Stimulated activated CD4-positive, alpha-beta T cell treated with anti-CD3 and anti-CD28 coated beads, Interleukin-2, amount 100 ng/mL, for 24 hours (primary cell): ENCODE data around the gene CXCL10.
"Not testable (repeated sequence)": the region's sequence is repeated elsewhere in the genome, so short reads cannot be mapped to it uniquely, and the experiment has no call there.

Experiments
- DNase-seq, 2 donors: peaks; one replicate each; pipeline ENCODE4 v3.0.0-alpha.2; 2020

Gene CXCL10

DNA sequence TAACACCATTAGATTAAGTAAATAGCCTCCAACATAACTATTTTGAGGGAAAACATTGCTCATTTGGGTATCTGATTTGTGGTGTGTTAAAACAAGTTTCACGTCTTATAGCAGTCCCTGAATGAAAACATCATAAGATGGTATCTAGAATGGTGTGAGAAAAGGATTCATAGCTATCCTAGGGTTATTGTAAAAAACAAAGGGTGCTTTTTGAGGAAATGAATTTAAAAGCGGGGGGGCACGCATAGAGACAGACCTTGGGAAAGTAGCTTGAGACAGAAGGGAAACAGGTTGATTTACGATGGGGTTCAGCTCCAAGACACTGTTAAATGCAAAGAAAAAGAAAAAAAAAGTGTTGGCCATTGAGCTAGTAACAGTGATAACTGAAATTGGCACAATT lies 768 bp upstream of the CXCL10 start:
- DNase-seq: no peak

DNA sequence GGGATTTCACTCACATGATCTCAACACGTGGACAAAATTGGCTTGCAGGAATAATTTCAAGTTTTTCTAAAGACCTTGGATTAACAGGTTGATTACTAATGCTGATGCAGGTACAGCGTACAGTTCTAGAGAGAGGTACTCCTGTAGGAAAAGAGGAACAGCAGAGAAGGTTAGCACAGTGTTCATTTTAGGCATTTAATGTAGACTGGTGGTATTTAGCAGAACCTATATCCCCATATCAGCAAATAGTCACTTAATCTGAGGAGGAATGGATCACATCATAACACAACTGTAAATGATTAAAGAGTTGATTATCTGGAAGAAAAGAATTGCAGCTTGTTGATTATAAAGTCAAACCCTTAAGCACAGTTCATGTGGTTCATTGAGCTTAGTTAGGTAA lies 620 bp downstream of the CXCL10 start:
- no peak for DNase-seq

DNA sequence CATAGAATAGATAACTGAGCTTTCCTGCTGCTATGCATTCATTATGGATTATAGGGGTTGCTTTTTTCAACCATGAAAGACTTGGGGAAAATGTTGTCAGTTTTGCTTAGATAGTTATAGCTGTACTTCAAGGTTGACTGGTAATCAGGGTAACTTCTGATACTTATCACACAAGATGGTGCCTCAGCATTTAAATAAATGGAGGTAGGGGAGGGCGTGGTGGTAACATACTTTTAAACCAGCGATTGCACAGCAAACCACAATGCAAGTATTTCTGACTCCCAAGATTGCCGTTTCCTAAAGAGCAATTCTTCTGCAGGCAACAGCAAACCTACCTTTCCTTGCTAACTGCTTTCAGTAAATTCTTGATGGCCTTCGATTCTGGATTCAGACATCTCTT lies 1.3 kb downstream of the CXCL10 start:
- no peak for DNase-seq

DNA sequence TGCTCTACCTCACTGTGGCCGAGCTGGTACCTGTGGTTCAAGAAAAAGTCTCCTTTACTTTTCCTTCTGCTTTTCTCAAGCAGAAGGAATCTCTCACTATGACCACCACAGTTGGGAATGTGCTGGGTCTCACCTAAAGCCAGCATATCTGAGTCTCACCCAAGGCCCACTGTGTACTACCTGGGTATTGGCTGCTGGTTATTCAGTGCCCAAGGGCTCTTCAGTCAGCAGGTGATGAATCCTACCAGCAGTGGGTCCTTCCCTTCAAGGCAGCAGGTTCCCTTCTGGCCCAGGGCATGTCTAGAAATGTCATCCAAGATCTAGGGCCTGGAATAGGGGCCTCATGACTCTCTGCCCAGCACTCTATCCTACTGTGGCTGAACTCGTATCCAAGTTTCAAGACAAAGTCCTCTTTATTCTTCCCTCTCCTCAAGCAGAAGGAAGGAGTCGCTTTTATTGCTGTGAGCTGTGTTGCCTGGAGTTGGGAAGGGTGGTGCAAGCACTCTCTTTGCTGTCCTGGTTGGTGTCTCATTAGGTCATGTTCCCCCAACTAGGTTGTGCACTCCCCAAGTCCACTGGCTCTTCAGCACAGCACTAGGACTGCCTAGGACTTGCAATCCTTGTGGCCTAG lies 6.1 kb downstream of the CXCL10 start:
- DNase-seq: no peak

DNA sequence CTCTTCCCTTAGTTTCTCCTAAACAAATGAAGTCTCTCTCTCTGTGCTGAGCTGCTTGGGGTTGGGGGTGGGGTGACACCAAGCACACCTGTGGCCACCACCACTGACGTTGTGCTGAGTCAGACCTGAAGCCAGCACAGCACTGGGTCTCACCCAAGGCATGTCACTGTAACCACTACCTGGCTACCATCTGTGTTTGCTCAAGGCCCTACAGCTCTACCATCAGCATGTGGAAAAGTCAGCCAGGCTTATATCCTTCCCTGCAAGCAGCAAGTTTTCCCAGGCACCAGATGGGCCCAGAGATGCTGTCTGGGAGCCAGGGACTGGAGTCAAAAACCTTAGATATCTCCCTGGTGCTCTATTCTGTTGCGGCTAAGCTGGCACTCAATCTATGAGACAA lies 6.9 kb downstream of the CXCL10 start:
- peak in 1 of 2 donors; percentile 29 for DNase-seq

DNA sequence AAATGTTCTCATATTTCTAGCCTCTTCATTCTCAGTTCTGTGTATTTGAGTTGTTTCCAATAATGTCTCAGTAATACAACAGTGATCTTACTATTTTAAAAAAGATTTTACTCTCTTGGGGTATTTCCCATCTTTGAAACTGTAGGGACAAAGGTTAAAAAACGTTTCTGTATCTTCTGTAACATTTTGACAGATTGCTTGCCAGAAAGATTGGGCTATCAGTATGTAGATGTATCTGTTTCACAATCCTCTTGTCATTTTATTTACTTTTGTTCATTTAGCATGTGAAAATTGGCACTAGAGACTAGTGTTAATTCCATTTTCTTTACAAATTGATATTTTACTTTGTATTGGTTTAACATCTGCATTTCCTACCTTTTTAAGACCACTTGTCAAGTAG lies 9.8 kb downstream of the CXCL10 start:
- no peak for DNase-seq

DNA sequence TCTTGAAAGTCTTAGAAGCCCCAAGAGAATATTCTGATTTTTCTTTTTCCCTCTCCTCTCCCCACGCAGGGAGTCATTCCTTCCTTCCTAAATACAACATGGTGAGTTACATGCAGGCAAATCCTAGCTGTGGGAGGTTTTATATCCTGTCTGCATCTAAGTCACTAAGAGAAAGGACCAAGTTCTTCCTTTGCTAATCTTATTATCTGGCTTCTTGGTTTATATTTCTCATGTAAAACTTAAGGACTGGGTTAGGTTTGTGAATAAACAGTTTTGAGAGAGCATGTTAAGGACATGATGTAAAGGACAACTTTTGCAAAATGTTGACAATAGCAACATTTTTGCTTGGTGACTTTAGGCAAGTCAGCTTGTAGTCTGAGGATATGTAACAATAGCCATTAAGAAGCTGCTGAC lies 10.9 kb downstream of the CXCL10 start:
- DNase-seq: no peak

DNA sequence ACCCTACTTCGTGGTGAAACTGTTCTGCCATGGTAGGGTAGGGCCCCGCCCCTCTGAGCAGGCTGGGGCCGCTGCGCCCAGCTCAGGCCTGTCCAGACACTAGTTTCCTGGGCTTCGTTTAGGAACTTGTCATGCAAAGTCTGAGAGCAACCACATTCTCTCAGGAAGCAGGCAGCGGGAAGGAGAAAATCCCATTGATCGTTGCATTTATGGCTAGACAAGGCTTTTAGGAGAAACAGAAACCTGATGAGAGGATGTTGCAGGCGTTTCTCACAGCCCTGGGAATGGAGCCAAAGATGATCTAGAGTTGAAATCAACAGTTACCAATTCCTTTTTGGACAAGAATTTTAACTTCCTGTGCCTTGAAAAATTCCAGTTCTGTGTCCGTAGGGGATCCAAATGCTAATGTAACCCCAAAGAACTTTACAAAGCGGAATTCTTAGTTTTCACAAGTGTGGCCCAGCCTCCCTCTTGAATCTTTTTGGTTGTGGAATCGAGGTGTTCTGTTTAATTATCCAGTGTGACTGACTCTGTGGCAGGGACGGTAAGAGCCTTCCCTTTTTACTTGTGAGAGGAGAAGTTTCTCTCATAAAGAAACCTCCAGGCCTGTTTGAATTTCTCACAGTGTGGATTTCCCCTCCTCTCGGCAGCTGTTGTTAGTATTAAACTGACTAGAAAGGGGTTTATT lies 11.5 kb downstream of the CXCL10 start:
- DNase-seq: no peak

DNA sequence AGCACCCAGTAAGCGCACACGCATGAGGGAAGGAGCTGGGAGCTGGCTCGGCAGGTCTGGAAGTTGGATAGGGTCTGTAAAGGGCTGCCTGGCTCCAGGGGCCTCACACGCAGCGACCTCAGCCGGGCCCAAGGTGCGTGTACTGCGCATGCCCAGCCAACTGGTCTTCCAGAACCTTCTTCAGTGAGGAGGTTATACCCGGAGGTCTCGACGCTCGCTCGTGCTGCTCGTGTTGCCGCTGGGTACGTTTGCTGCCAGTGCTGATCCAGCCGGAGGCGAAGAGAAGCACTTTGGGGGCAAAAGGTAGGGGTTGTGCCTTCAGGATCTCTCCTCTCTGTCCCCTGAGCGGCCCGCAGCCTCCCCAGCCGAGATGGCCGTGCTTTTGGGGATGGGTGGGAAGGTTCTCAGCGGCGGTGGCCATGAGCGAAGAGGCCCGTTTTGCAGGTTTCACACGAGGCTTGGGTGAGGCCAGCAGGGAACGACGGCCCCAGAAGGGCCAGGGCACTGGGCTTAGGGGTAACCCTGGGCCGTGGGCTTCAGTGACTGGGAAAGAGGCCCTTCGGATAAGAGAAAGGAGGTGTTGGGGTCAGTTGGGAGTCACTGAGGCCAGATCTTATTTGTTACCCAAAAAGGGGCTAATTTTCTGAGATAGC lies 12.2 kb downstream of the CXCL10 start:
- no peak for DNase-seq

DNA sequence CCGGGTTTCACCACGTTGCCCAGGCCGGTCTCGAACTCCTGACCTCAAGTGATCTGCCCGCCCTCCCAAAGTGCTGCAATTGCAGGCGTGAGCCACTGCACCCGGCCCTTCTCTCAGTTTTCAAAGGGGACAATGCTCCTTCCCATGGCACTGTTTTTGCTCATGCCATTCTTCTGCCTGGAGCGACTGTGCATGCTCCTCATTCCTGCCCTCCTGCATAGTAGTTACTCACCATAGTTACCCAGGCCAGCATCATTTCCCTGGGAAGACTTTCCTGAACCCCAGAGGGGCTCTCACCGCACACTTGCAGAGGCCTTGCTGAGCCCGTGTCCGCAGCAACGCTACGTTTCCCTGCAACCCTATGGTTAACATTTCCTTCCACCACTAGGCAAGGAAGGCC lies 12.7 kb downstream of the CXCL10 start:
- no peak for DNase-seq

DNA sequence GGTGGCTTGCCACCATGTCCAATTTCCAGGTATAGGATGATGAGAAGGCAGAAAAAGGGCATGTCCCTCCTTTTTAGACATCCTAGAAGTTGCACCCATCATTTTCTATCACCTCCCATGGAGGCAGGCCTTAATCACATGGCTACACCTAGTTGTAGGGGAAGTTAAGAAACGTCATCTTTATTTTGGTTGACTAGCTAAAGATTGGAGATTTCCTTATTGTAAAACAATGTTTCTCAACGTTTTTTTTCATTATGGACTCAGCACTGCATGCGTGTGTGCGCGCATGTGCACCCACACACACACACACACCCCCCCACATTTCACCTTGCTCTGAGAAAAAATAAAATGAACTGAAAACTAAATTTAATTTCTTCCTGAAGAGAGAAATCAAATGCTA lies 14.0 kb downstream of the CXCL10 start:
- no peak for DNase-seq

DNA sequence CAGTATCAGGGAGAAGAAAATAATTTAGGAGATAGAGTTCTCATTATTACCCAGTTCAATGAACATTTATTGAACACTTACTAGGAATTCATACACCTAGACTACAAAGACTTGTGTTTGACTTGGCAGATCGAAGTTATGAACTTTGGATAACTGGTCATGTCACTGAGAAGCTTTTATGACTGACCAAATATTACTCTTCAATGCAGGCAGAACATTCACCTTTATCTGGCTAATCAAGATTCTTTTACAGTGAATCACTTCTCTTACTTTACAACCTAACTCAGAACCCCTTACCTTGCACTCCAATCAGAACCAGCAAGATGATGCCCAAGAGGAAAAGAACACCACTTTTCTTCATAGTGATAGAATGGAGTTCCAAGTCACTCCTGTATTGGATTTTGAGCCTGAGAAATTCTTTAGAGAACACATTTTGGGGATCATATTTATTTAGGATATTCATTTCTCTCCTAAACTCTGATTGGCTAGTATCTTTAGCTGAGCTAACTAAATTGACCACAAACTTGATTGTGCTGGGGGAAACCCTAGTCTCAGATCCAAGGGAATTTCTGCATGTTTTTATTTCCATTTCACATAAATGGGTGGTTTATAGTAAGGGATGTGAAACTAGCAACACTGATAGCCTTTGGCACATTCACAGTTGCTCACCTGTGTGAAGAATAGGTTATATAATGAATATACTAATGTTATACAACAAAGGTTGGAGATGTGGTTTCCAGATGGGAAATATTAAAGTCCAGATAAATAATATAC lies 16.0 kb downstream of the CXCL10 start, which contains the start of gene CXCL9:
Gene CXCL9, minus strand, starts transcription at position 421 of the 774 bp plus-strand sequence. Its CDS starts 60 bp downstream, at position 361.
- no peak for DNase-seq

DNA sequence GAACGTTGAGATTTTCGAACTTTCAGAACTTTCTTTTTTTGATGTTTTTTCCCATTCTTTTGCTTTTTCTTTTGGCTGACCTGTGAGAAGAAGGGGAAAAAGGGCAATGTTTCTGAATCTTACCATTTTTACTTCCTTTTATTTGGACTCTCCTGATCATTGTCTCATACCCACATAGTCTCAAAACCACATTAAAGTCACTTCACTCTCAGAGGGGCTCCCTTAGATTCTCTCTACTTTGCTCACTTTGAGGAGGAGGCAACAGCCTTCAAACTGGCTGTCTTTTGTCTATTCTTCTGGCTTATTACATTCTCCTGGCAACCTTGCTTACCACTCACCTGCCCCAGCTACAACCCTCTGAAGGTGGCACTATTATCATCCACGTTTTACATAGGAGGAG lies 19.7 kb downstream of the CXCL10 start:
- DNase-seq: no peak

DNA sequence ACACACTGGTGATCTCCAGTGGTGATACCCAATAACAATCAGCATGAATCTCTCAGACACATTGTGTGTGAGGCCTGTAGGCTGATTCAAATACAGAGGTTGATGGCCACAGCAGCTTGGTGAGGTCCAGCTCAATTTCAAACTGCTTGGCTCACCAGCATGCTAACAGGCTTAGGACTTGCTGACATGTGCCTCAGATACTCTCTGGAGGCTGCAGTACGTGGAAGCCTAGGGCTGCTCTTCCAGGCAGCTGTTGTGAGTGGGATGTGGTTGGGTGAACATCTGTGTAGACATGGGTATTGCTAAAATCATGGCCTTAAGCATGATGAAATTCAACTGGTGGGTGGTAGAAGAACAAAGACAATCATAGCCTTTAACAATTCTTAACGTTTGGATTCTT lies 20.3 kb downstream of the CXCL10 start:
- DNase-seq: no peak

DNA sequence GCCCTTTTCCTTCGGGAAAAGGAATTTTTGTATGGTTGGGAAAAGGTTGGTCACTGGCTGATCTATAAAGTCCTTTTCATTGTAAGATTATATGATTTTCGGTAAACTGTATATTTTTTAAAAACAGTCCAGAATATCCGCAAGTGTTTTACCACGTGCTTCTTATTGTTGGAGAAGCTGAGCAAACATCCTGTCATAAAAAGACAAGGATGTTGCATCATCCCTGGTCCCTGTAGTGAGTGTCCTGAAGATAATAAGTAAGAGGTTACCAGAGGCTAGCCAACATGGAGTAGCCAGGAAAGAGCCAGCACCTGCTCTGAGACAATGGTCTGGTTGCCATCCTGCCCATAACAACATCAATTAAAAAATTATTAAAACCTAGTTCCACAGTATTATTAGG lies 21.1 kb downstream of the CXCL10 start:
- no peak for DNase-seq

DNA sequence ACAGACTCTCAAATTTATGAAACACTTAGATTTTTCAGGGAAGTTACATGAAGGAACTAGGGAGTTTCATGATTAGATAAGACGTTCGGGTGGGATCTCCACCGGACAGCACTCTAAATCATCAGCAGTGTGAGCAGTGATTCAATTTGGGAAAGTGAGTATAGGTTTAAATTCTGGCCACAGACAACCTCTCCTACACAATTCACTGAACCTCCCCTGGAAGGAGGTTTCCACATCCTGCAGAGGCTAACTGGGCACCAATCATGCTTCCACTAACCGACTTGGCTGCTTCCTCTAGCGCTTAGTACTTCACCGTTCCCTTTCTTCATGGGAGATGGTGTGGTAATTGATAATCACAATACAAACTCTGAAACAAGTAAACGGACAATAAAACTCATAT lies 21.6 kb downstream of the CXCL10 start:
- no peak for DNase-seq

DNA sequence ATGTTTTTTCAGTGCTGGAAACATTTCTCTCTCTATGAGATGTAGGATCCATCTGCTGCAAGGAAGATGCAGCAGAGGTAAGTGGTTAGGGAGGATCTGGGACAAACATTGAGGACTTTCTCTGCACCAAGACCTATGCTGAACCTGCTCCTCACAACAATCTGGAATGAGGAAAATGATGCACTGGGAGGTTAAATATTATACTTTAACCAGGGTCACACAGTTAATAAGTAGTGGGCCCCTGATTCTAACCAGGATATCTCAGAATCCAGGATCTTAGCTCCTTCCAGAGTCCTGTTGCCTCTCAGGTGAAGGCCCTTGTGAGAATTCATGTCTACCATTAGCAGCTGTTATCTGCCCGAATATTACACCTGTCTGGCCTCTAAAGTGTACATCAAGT lies 23.0 kb downstream of the CXCL10 start:
- DNase-seq: no peak

DNA sequence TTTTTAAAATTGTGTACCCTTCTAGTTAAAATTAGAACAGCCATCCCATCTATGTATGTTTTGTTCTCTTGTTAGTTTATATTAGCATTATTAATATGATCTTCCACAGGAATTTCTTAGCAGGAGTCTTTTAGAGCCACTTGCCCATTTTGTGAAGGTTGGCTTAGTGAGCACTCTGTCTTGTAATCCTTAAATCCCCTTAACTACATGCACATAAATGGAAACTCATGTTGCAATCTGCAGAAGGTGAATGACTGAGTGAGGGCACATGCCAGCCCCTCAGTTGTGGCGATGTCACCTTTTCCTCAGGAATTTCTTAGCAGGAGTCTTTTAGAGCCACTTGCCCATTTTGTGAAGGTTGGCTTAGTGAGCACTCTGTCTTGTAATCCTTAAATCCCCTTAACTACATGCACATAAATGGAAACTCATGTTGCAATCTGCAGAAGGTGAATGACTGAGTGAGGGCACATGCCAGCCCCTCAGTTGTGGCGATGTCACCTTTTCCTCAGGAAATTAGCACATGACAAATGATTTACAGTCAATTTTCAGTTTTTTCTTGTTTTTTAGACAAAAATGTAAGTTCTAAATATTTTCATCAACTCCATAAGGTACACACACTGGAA lies 24.7 kb downstream of the CXCL10 start:
- DNase-seq: not testable (repeated sequence)

DNA sequence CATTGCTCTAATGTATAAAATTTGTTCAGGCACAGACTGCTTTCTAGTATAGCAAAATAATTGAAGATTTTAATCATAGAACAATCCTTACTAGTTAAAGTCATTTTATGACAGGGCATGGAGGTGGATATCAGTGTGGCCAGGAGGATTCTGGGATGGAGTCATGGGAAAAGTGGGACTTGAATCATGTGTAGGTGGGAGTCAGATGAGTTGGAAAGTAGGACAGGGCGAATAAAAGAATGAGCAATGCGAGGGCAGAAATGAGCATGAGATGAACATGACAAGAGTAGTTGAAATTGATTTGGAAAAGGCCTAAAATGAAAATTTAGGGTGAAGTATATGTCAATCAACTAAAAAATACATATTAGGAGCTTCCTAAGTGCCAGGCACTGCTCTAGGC lies 25.4 kb downstream of the CXCL10 start:
- no peak for DNase-seq

DNA sequence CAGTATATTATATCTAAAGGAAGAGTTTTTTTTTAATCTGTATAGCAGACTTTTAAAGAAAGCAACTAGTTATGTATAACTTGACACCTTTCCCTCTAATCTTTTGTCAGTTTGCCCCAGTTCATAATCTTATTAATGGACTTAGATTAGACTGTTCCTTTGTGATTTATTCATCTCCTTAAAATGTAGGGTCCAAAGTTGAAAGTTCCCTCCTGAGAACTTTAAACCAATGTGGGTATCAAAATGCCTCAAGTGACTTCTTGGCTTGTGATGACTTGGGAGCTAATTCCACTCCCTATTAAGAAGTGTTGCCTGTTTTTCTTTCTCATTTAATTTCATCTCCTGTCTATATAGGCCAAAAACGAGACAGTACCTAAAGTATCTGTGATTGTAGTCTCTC lies 26.2 kb downstream of the CXCL10 start:
- DNase-seq: no peak

DNA sequence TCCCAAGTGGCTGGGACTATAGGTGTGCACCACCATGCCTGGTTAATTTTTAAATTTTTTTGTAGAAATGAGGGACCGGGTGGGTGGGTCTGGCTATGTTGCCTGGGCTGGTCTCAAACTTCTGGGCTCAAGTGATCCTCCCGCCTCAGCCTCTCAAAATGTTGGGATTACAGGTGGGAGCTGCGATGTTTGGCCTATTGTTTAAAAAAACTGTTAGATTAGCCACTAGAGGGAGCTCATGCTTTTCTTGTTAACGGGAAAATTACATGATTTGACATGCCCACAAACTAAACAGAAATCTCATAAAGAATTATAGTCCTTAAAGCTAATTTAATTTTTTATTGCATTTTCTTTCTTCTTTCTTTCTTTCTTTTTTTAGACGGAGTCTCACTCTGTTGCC lies 27.6 kb downstream of the CXCL10 start:
- DNase-seq: peak in 1 of 2 donors; percentile 10

DNA sequence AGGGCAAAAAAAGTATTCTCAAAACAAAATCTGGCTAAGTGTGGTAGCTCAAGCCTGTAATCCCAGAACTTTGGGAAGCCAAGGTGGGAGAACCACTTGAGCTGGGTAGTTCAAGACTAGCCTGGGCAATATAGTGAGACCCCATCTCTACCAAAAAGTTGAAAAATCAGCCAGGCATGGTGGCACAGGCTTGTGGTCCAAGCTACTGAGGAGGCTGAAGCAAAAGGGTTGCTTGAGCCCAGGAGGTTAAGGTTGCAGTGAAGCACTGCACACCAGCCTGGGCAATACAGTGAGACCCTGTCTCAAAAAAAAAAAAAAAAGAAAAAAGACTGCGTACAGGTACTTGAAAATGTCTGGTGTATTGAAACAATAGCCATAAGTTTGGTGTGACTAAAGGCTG lies 30.8 kb downstream of the CXCL10 start:
- no peak for DNase-seq
